ENCODE measurements around the gene PARVA.

Gene PARVA

DNA sequence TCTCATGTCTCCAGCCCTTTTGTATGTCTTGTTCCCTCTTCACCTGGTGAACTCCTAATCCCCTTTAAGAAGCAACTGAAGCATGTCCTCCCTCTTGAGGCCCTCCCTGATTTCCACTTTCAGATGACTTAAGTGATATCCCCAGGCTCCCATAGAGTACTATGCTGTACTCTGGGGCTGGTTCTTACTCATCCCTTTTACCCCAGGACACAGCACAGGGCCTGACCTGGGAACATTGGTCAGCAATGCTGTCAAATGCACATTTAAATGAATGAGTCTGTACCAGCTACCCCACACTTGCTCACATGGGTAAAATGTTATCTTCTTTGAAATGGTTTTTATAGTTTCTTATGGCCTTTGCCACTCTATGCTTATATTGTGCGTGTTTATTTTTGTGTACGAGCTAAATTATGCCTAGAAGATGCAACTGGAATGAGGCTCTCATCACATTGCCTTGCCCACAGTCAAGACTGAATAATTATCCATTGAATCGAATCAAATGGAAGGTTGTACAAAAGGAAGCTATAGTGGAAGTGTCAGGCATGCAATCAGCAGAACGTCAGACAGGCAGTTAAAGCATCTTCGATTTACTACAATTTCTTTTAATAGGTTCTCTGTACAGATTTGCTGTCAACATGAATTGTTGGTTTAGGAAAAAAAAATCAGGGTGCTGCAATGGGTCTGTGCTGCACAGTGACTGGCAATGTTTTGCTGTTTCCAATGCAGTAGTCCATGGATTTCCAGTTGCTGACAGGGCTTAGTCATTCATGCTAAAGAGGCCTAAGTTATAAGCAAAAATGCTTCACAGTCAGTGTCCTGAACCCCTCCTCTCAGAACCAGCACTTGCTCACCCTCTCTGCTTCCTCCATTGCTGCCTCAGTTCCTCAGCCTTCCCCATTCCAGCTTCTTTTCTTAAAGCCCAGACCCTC, 79.5 kb downstream of the PARVA start:
- DNase-seq (ENCODE audit: low read depth, low spot score): no peak

DNA sequence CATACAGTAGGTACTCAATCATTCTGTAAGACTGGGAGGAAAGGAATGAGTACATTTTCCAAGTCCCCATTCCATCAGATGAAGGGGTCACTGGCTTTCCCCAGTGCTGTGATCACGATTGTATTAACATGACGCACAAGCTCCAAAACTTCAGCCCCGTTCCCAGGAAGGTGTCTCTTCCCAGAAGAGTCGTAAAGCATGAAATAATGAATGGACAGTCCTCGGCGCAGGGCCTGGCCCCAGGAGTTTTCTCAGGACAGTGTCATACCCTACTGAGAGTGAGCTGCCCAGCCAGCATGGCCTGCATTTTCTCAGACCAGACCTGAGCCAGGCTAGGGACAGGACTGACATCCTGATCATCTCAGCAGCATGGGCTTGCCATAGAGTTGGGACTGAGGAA, 80.7 kb downstream of the PARVA start:
- no peak for DNase-seq (ENCODE audit: low read depth, low spot score)

DNA sequence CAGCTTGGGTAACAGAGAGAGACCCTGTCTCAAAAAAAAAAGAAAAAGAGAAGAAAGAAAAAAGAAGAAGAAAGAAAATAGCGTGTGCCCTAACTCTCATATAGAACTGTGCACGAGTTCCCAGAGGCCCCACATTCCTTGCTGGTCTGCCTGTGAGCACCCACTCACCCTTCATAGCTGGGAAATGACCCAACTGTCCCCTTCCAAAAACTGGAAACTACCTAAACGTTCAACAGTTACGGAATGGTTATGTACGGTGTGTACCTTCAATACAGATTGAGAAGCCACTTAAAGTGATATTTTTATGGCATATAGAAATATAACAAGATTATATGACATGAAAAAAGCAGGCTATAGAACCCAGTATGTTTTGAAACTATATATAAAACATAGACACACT, 82.0 kb downstream of the PARVA start:
- no peak for DNase-seq (ENCODE audit: low read depth, low spot score)

DNA sequence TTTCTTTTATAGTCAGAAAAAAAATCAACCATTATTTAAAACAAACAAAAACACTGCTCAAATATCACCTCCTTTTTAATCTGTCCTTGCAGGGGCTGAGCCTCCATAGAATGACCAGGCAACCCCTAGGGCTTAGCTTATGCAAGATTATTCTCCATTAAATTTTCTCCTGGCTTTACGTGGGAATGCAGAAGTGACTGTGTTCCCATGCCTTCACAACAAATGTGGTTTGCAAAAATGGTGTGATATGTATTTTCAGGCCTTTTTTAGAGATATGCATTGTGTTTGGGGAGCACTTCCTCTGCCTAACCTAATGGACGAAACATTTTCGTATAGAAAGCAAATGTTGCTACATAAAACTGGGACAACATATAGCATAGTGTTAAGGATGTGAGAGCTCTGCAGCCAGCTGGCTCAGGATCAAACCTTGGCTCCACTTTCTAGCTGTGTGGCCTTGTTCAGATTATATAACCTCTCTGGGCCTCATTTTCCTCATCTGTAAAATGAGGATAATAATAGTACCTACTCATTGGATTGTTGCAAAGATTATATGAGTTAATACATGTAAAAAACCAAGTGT, 82.6 kb downstream of the PARVA start:
- DNase-seq (ENCODE audit: low read depth, low spot score): no peak

DNA sequence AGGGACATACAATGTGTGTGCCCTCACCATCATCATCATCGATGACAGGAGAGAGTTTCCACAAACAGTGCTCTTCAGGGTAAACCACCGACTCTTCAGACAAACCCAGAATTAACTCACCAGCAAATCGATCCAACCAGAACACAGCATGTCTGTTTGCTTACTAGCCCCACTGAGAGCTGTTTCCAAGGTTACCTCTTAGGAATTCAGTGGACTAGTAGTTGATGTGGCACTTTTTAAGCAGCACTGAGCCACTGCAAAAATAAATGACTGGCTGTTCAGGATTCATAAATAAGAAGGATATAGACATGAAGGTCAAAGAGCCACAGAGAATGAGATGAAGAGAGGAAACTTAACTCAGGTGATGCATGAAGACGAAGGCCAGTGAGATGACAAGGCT, 83.1 kb downstream of the PARVA start:
- DNase-seq (ENCODE audit: low read depth, low spot score): no peak

DNA sequence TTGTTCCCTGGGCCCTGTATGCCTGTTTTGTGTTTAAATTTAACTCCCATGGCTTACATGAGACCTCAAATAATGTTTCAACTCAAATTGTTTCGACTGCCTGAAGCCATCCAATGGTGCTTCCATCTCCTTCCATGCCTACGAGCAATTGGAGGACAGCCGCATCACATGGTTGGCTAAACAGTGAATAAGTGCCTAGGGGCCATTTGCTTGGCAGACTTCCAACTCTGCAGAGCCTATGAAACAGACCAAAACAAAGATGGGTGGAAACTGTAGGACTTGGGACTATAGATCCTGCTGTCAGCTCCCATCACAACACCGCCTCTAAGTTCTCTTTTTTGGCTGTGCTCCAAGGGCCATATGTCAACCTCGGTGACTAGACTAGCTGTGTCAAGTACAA, 84.1 kb downstream of the PARVA start:
- no peak for DNase-seq (ENCODE audit: low read depth, low spot score)

DNA sequence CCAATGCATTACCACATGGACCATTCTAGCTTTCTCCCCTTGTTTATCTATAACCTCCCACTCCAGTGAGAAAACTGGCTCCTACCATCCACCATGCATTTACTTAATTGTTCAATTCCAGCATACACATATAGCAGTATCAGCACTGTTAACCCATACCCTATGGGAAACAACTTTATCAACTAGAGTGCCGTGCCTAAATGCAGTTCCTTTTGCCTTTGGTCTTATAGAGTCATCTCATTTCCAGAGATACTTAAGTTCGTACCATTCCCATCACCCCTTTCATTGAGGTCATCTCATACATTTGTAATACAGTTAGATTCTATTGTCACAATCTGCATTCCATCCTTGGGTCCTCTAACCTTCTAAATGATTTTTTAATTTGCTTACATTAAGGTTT, 86.9 kb downstream of the PARVA start:
- DNase-seq (ENCODE audit: low read depth, low spot score): no peak

DNA sequence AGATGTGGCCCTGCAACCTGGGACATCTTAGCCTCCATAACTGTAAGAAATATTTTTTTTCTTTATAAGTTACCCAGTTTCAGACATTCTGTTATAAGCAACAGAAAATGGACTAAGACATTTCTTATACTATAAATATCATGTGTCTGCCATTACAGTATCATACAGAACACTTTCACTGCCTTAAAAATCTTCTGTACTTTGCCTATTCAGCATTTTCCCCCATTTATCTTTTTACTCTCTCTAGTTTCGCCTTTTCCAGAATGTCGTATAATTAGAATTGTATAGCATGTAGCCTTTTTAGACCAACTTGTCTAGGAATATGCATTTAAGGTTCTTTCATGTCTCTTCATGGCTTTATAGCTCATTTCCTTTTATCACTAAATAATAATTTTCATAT, 88.0 kb downstream of the PARVA start:
- DNase-seq (ENCODE audit: low read depth, low spot score): no peak

DNA sequence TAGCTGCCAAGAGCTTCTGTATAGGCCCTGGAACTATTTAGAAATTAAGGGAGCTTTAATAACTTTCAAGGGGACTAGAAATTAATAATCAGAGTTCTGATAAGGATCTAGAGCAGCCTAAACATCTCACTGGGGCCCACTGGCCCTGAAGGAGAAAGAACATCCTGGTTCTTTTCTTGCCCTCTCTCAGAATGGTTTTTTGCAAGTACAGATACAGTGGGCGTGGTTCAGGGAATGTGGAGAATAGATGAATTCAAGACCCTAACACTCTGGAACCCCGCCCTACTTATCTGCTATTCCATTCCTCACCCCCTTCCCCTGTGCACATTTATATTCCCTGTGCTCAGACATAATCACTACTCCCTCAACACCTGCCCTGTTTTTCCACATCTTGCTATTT, 90.2 kb downstream of the PARVA start:
- DNase-seq (ENCODE audit: low read depth, low spot score): no peak

DNA sequence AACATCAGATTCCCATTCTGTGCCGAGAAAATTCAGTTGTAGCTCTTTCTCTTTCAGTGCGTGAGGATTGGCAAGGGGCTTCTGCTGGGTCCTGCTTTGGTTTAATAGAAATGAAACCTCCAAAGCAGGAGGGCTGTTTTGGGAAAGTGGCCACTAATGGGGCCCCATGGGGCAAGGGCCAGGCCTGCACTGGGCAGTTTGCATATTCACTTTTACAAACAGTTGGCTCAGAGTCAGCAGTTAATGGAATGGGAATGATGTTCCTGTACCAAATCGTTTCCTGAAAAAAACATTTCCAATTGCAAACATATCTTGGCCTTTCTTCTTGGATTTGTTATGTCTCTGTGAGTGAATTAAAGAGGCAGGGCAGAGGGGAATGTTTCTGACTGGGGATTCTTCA, 92.1 kb downstream of the PARVA start:
- no peak for DNase-seq (ENCODE audit: low read depth, low spot score)

DNA sequence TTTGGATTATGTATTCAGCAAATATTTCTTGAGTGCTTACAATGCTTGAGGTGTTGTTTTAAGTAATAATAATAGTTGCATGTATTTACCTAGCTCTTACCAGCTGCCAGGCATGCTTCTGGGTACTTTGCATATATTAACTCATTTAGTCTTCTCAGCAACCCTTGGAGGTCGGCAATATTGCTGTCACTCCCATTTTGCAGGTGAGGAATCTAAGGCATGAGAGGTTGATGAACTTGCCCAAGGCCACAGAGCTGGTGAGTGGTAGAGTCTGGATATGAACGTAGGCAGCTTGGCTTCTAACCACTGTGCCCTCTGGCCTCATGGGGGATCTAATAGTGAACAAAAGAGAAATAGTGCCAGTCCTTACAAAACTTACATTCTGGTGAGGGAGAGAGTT, 92.9 kb downstream of the PARVA start:
- DNase-seq (ENCODE audit: low read depth, low spot score): no peak

DNA sequence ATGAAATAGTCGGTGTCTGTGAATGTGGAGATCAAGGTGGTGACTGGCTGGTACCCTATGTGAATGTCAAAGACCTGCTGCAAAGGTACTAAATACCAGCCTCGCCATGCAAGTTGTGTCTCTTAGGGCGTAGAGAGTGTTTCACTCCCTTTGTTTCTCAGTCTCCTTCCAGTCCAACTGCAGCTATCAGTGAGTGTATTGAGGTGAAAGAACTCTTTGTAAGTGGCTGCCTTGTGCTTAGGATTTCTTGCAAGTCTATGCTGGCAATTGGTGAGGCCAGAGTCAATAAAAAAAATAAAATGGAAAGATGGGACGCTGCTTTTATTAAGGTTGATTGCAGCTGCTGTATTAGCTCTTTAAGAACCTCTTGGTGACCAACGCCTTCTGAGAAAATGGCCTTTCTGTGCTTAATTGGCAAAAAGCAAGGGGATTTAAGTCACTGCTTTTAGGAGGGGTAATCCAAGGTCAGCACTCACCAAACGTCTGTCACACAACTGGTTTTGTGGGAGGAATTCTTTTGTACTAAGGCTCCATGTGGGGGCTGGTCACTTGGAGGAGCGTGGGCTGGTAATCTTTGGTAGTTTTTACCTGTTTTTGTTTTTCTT, 95.1 kb downstream of the PARVA start:
- DNase-seq (ENCODE audit: low read depth, low spot score): no peak

DNA sequence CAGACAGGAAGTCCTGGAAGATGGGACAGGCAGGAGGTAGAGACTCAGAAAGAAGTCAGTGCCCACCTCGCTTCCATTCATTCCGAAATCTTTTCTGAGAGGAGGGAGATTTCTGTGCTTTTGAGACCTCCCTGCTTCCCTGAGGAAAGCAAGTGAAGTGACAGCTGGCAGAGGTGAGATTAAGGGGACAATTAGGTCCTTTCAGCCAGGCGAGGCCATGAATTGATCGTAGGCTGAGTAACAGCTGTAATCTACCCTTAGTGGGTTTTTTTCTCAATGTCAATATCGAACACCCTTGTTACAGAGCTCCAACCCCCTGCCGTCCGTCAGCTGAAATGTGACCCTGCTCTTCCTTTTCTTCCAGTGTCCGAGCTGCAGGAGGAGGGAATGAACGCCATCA, 96.0 kb downstream of the PARVA start:
- DNase-seq (ENCODE audit: low read depth, low spot score): no peak

DNA sequence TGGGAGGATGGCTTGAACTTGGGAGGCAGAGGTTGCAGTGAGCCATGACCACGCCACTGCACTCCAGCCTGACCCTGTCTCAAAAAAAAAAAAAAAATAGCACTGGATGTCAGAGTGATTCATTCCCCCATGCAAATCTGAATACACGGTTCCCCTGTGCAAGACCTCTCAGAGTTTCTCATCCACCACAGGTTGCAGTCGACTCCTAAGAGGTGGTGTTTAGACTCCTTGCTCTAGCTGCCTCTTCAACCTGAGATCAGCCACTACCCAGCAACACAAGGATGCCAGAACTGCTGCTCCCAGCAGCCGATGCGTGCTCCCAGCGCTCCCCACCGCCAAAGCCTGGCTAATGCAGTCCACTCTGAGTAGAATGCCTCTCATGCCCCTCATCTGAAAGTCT, 97.5 kb downstream of the PARVA start:
- no peak for DNase-seq (ENCODE audit: low read depth, low spot score)

DNA sequence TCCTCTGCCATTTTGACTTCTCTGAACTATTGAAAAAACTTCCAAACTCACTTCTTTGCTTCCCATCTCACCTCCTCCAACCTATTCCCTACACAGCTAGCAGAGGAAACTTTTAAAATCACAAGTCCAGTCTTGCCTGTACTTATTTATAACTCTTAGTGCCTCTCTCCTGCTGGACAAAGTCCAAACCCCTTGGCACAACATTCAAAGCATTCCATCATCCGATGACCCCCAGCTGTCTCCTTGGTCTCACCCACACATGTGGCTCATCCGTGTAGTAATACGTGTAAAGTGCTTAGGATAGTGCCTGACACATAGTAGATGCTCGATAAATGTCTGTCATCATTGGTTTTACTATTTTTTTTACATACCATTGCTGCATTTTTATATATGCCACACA, 101.4 kb downstream of the PARVA start:
- no peak for DNase-seq (ENCODE audit: low read depth, low spot score)

DNA sequence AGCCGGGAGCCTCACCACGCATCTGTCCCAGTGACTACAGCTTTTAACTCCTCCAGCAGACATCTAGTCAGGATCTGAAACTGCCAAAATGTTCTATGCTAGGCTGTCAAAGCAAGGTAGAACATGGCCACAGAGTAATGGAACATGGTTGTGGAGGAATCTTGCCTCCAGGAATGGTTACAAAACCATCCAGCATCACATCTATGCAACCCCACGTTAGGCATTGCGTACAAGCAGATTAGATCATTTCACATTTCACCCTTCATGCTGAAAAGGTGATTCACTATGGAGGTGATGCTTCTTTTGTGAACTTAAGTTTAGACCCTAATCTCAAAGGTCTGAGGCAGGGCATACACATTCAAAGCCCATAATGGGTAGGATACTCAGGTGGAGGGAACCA, 103.0 kb downstream of the PARVA start:
- no peak for DNase-seq (ENCODE audit: low read depth, low spot score)

DNA sequence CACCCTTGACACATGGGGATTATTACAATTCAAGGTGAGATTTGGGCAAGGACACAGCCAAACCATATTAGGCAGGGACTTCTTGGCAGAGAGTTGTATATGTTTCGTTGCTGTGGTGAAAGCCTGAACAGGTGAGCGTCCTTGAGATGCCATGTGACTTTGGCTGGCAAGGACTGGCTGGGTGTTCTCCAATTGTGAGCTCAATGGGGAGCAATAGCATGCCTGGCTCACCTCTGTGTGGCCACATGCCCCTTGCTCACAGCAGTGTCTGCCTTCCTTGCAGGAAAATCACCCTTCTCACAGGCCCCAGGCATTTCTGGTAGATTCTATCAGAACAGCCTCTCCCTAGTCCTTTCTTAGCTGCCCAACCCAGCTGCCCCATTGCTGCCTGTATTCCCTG, 105.5 kb downstream of the PARVA start:
- DNase-seq (ENCODE audit: low read depth, low spot score): no peak

DNA sequence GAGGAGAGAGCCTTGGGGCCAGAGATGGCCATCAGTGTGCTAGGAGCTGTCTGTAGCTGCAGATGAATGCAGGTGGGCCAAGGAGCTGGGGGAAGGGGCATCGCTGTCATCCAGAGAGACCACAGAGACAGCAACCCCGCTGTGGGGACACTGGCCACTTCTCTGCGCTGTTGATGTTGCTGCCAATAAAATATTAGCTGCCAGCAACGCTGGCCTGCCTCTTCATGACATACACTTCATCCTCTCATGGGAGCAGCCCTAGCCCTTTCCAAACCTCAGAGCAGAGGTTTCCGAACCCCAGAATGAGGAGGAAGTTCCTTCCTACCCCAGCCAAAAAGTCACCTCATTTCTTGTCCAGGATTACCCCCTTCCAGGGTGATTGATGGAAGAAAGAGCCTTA, 106.2 kb downstream of the PARVA start:
- no peak for DNase-seq (ENCODE audit: low read depth, low spot score)

DNA sequence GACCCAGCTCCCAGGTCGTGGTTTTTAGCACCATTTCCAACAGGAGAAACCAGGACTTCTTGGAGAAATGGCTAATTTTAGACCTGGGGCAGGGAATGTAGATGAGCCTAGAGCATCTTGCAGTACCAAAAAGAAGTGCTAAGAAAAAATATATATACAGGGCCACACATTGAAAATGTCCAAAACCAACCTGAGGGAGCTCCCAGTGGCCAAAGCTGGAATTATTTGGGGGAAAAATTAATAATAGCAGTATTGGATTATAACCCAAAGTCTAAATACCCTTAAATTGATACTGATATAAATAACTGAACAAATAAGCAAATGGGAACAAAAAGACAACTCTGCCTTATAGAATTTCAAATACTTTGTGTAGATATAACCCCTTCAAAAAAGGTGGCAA, 108.0 kb downstream of the PARVA start:
- no peak for DNase-seq (ENCODE audit: low read depth, low spot score)

DNA sequence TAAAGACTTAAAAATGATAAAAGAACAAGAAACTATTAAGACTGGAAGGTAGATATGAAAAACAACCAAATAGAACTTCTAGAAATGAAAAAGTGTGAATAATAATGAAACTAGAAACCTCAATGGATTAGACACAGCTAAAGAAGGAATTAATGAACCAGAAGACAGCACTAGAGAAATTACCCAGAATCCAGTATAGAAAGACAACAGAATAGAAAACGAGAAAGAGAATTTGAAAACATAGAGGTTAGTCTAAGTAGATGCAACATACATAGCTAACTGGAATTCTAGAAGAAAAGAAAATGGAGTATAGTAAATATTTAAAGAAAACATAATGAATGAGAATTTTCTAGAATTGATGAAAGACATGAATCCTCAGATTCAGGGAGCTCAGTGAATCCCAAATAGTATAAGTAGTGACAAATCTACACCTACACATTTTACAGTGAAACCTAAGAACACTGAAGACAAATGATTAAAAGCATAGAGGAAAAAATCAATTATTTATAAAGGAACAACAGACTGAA, 111.9 kb downstream of the PARVA start:
- DNase-seq (ENCODE audit: low read depth, low spot score): no peak

DNA sequence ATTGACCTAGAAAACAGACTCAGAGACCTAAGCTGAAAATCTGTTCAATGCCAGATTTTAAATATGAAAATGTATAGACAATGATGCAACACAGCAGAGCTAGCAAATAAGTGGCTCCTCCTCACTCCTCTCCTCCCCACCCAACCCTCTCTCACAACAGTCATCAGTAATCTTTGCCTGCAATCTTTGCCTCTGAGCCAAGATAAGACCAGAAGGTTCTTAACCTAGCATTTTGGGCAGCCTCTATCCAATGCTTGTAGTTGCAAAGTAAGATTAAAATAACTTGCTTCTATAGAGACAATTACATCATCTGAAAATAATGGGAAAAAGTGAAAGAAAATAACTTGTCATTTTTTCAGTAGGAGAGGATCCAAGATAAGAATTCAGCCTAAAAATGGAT, 117.3 kb downstream of the PARVA start:
- no peak for DNase-seq (ENCODE audit: low read depth, low spot score)

DNA sequence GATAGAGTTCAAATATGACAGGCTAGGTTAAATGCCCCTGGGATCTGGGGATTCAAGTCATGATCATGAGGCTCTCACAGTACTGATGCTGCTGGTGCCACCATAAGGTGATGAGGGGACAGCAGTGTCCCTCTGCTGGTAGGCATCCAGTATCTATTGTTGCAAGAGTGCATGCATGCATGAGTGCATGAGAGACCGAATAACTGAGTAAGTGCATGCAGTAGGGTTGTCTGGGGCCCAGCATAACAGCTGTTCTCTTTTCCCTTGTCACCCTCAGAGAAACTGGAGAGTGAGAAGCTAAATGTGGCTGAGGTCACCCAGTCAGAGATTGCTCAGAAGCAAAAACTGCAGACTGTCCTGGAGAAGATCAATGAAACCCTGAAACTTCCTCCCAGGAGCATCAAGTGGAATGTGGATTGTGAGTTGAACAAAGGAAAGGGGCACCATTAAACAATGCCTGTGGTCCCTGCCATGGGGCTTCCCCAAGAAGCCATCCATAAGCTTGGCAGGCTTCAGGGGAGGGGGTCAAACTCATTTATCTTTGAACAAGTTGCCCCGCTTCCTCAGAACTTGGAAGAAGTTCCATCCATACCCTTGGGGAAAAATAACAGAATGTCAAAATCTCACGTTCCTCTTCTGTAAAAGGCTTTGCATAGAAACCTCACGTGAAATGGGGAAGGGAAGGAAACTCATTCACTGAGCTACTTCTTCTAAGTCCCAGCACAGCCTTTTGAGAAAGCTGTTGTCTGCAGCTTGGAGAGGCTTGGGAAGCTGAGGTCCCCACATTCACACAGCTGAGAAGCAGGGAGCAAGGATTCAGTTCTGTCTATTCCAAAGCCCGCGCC, 119.0 kb downstream of the PARVA start:
- no peak for DNase-seq (ENCODE audit: low read depth, low spot score)
